Melanocyte of skin (primary cell): ENCODE measurements around the gene CALML3. TPM values are rescaled to one million over a fixed set of nuclear protein-coding genes. Genes with fewer than 3 reads are reported as not detected.

ENCODE experiments used
- total RNA-seq, 2 donors: library from RNA; depleted of rRNA; stranded (reverse); fragments of >200 nt; gene quantifications; 2 replicates each; pipeline ENCODE4 v1.2.3, GENCODE V29; 2012

Gene CALML3
- total RNA-seq: not detected

DNA sequence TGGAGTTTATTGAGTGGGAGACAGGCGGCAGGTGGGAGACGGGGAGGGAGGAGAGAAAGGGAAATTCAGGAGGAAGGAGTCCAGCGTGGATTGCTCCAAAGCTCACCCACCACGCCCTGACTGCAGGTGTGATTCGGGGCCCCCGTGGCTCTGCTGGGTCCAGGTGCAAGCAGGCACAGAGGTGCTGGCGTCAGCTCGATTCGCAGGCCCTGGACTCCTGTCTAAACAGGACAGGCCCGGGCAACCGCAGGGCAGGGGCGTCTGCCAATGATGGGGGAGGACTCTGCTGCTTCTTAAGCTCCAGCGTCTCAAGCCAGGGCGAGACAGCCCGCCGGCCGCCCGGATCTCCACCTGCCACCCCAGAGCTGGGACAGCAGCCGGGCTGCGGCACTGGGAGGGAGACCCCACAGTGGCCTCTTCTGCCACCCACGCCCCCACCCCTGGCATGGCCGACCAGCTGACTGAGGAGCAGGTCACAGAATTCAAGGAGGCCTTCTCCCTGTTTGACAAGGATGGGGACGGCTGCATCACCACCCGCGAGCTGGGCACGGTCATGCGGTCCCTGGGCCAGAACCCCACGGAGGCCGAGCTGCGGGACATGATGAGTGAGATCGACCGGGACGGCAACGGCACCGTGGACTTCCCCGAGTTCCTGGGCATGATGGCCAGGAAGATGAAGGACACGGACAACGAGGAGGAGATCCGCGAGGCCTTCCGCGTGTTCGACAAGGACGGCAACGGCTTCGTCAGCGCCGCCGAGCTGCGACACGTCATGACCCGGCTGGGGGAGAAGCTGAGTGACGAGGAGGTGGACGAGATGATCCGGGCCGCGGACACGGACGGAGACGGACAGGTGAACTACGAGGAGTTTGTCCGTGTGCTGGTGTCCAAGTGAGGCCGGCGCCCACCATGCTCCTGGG lies at the start of gene CALML3:
TSS of gene CALML3 (plus strand) at position 321 of the 920 bp plus-strand sequence. CDS start at position 446, 125 bp downstream.

DNA sequence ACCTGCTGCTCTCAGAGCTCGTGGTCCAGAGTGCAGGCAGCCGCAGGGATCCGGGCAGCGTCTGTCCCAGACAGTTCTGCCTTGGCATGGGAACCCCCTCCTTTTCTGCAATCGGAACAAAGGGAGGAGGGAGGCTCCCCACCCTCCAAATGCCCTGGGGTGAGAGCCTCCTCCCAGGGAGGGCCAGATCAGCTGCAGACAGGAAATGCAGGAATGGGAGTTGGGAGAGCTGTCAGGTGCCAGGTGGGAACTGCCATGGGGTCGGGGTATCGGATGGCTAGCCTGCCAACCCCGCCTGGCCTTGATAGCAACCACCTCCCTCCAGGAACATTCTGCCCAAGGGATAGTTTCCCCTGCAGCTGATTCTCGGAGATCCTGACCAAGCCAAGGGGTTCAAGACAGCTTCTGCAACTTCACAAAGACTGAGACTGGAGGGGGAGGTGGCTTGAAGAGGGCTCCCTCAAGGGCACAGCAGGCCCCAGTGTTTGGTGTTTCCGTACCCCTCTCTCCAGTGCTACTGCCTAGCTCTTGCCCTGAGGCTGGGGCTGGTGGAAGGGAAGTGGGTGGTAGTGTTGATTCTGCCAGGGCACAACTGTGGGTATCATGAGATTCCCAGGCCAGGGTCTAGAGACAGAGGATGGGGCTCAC lies 25.1 kb upstream of the CALML3 start, which contains the start of gene CALML5:
TSS of gene CALML5 (minus strand) at position 78 of the 648 bp plus-strand sequence. CDS start 132 bp downstream, outside the sequence.

Other genes starting within 250 kb of the CALML3 start
- gene UCN3, start 160.0 kb upstream of the CALML3 start, total RNA-seq: not detected
- not detected for gene TUBAL3, start 120.1 kb upstream of the CALML3 start, total RNA-seq
- gene NET1, start 112.4 kb upstream of the CALML3 start, total RNA-seq: 10 to 100 TPM in 1 of 2 donors, 1 to 10 TPM in 1; 9.6 to 19.3 TPM
- gene CALML5, start 25.4 kb upstream of the CALML3 start, total RNA-seq: not detected
- 10 to 100 TPM; 20.0 TPM for gene ASB13, start 141.6 kb downstream of the CALML3 start, total RNA-seq
- gene TASOR2, start 159.9 kb downstream of the CALML3 start, total RNA-seq: 10 to 100 TPM; 61.6 to 97.9 TPM